Activated effector memory CD4-positive, alpha-beta T cell treated with Interleukin-2 at 50 U/mL for 16 hours (primary cell): ENCODE measurements around the gene RNF126.
"Not testable (repeated sequence)": the region's sequence is repeated elsewhere in the genome, so short reads cannot be mapped to it uniquely, and the experiment has no call there.

Experiments
- DNase-seq: peaks from one replicate; pipeline ENCODE4 v3.0.0-alpha.2; 2020

Gene RNF126

GRCh38 chr19:624433-625109 lies 38.4 kb downstream of the RNF126 start:
- DNase-seq: no peak

- no peak for DNase-seq
Observed at GRCh38 chr19:623974-624373, 39.0 kb downstream of the RNF126 start.

- DNase-seq: no peak
Observed at GRCh38 chr19:623175-623916, 39.7 kb downstream of the RNF126 start.

GRCh38 chr19:622666-623065 lies 40.3 kb downstream of the RNF126 start:
- DNase-seq: no peak

- no peak for DNase-seq
Observed at GRCh38 chr19:621819-622218, 41.2 kb downstream of the RNF126 start.

GRCh38 chr19:621191-621590 lies 41.8 kb downstream of the RNF126 start:
- not testable (repeated sequence) for DNase-seq

- no peak for DNase-seq
Observed at GRCh38 chr19:620166-620862, 42.7 kb downstream of the RNF126 start.

- no peak for DNase-seq
Observed at GRCh38 chr19:619286-620002, 43.6 kb downstream of the RNF126 start.

GRCh38 chr19:618674-619285 lies 44.2 kb downstream of the RNF126 start:
- no peak for DNase-seq

- no peak for DNase-seq
Observed at GRCh38 chr19:618247-618619, 44.8 kb downstream of the RNF126 start.

GRCh38 chr19:617551-618246 lies 45.3 kb downstream of the RNF126 start:
- no peak for DNase-seq

- no peak for DNase-seq
Observed at GRCh38 chr19:616747-617526, 46.1 kb downstream of the RNF126 start.

- no peak for DNase-seq
Observed at GRCh38 chr19:616062-616700, 46.8 kb downstream of the RNF126 start.

GRCh38 chr19:615619-616018 lies 47.4 kb downstream of the RNF126 start:
- DNase-seq: no peak

GRCh38 chr19:613732-614567 lies 49.1 kb downstream of the RNF126 start:
- DNase-seq: no peak

GRCh38 chr19:612941-613340 lies 50.1 kb downstream of the RNF126 start:
- DNase-seq: no peak

- DNase-seq: peak; percentile 34
Observed at GRCh38 chr19:611481-611868, 51.5 kb downstream of the RNF126 start.

- peak; percentile 60 for DNase-seq
Observed at GRCh38 chr19:610801-611480, 52.1 kb downstream of the RNF126 start.

- DNase-seq: peak; percentile 40
Observed at GRCh38 chr19:610071-610800, 52.8 kb downstream of the RNF126 start.
